GM18517 (cell line): ENCODE measurements around the gene UNC5B.

ENCODE experiments used
- ATAC-seq: cut with Tn5 transposase; IDR thresholded peaks from one replicate; pipeline ENCODE4 v1.9.1; 2021; ENCODE audit warnings: mild to moderate bottlenecking, moderate library complexity; ENCODE audit not compliant: unreplicated experiment

The UNC5B gene

GRCh38 chr10:71280216-71280615 is 67.8 kb downstream of the UNC5B start:
- ATAC-seq = no peak

- no peak for ATAC-seq
Observed at GRCh38 chr10:71280825-71281224, 68.5 kb downstream of the UNC5B start.

DNA sequence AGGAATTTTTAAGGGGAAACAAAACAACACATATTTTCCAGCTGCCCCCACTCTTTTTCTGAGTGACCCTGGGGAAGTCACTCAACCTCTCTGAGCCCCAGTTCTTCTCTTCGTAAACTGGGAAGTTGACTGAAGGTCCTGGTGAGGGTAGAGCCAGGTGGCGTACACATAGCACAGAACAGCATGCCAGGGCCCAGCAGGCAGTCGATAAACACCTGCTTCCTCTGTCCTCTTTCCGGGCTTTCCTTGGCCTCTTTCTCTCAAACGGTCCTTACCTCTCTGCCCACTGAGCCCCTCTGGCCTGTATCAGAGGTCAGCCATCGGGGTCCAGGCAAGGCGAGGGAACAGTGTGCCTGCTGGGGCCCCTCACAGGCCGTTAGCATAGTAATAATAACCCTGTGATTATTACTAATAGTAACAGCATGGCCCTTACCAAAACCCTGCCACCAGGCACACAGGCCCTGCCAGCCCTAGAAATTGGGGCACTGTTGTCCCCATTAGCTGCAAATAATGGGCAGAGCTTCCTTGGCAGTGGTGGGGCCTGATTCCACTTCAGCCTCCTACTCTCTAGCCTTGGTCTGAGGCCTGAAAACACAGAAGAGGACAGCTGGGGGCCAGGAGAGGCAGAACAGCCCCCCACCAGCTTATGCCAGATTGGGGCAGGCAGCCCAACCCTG is 69.4 kb downstream of the UNC5B start:
- ATAC-seq = no peak

DNA sequence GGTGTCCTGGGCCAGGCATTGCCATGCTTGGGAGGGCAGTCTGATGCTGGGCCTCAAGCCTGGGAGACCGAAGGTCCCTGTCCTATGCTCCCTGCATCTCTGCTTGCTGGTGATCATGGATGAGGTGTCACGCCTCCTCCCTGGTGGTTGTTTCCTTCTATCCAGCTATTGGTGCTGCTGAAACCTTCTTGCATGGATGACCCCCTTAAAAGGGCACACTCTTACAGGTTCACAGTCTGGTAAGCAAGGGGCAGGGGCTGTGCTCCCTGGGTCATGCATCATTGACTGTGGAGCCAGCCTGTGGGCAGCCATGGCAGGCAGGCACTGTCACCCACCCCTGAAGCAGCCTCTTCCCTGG is 69.9 kb downstream of the UNC5B start:
- ATAC-seq = no peak

- ATAC-seq = no peak
Observed at GRCh38 chr10:71283410-71283809, 71.0 kb downstream of the UNC5B start.

DNA sequence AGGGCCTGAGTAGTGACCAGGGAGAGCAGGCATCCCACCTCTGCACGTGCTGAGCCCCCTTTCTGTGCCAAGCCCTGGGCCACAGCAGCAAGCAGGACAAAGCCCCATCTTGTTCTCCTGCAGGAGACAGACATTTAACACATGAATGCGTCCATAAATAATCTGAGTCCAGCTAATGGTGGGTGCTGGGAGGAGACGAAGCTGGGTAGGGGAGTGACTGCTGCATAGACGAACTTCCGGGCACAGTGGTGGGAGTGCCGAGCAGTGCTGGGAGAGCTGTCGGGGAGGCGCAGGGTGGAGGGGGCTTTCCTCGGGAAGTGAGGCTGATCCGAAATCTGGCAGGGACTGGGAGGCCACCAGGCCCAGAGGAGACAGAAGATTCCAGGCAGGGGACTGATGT is 71.5 kb downstream of the UNC5B start:
- ATAC-seq = no peak

GRCh38 chr10:71284544-71285179 is 72.3 kb downstream of the UNC5B start:
- ATAC-seq = no peak

- no peak for ATAC-seq
Observed at GRCh38 chr10:71285180-71285545, 72.8 kb downstream of the UNC5B start.

- ATAC-seq = no peak
Observed at GRCh38 chr10:71285986-71286385, 73.6 kb downstream of the UNC5B start.

- ATAC-seq = no peak
Observed at GRCh38 chr10:71286521-71287294, 74.3 kb downstream of the UNC5B start.

DNA sequence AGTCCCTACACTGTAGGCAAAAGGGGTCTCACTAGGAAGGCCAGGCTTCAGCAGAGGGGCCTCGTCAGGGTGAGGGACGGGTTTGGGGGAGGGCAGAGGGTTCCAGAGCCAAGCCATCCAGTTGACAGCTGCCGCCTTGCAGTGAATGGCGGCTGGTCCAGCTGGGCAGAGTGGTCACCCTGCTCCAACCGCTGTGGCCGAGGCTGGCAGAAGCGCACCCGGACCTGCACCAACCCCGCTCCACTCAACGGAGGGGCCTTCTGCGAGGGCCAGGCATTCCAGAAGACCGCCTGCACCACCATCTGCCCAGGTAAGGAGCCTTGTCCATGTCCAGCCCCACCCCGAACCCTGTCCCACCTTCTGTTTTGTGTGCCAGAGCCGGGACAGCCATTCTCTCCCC is 75.1 kb downstream of the UNC5B start:
- ATAC-seq = no peak

- ATAC-seq = no peak
Observed at GRCh38 chr10:71288461-71288860, 76.1 kb downstream of the UNC5B start.

DNA sequence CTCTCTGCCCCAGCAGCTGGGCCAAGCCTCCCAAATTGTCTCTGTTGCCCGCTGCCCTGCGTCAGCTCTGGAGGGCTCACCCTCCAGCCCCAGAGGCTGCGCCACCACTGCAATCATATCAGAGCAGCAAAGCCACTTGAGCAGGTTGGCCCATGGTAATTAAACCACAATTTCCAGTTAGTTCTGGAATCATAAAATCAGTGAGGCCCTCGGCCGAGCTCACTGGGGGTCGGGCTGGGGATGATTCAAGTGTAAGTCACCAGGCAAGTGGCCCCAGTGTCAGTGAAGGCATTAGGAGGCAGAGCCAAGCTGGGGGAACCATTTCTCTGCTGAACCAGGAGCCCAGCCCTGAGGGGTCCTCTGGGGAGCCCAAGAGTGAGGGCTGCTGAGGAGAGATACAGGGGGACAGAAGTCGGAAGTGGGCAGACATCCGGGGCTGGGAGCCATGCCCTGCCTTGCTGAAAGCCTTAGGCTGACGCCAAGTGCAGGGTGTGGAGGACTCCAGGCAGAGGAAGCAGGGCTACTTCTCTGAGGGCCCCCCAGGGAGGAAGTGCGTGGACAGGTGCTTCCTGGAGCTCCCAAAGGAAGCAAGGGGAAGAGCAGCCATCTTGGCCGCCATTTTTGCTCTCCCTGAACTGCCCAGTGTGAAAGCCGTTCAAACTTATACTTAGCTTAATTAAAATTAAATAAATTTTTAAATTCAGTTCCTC is 77.2 kb downstream of the UNC5B start:
- no peak for ATAC-seq

GRCh38 chr10:71290331-71290730 is 78.0 kb downstream of the UNC5B start:
- no peak for ATAC-seq

GRCh38 chr10:71290806-71291527 is 78.6 kb downstream of the UNC5B start:
- ATAC-seq = no peak

DNA sequence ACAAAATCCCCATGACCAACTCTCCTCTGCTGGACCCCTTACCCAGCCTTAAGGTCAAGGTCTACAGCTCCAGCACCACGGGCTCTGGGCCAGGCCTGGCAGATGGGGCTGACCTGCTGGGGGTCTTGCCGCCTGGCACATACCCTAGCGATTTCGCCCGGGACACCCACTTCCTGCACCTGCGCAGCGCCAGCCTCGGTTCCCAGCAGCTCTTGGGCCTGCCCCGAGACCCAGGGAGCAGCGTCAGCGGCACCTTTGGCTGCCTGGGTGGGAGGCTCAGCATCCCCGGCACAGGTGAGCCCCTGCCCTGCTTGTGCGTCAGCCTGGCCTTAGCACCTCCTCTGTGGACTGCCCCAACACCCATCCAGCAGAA is 79.1 kb downstream of the UNC5B start:
- no peak for ATAC-seq

GRCh38 chr10:71292624-71293445 is 80.5 kb downstream of the UNC5B start:
- no peak for ATAC-seq

- no peak for ATAC-seq
Observed at GRCh38 chr10:71293446-71294084, 81.2 kb downstream of the UNC5B start.

- no peak for ATAC-seq
Observed at GRCh38 chr10:71294091-71294561, 81.8 kb downstream of the UNC5B start.

- ATAC-seq = no peak
Observed at GRCh38 chr10:71294856-71295255, 82.5 kb downstream of the UNC5B start.
